DOHH2 (cell line): ENCODE data around the gene ANXA3.

Experiments
- EZH2phosphoT487 ChIP-seq: fragments of 200-600 bp; sonication (generic); IDR thresholded peaks from 2 replicates; pipeline ENCODE4 v1.6.1; 2017; ENCODE audit warnings: borderline replicate concordance, mild to moderate bottlenecking, antibody characterized with exemption, low read length, moderate library complexity, mixed read lengths
- TF ChIP-seq, protein P1 (sequence below): fragments of 200-600 bp; sonication (generic); IDR thresholded peaks from one replicate; pipeline ENCODE4 v1.5.1; 2014; ENCODE audit warnings: antibody characterized with exemption, mild to moderate bottlenecking, low read depth, low read length; ENCODE audit not compliant: poor library complexity, severe bottlenecking

GRCh38 chr4:78527555-78527954 lies 24.0 kb upstream of the ANXA3 start:
- TF ChIP-seq, protein P1, sequence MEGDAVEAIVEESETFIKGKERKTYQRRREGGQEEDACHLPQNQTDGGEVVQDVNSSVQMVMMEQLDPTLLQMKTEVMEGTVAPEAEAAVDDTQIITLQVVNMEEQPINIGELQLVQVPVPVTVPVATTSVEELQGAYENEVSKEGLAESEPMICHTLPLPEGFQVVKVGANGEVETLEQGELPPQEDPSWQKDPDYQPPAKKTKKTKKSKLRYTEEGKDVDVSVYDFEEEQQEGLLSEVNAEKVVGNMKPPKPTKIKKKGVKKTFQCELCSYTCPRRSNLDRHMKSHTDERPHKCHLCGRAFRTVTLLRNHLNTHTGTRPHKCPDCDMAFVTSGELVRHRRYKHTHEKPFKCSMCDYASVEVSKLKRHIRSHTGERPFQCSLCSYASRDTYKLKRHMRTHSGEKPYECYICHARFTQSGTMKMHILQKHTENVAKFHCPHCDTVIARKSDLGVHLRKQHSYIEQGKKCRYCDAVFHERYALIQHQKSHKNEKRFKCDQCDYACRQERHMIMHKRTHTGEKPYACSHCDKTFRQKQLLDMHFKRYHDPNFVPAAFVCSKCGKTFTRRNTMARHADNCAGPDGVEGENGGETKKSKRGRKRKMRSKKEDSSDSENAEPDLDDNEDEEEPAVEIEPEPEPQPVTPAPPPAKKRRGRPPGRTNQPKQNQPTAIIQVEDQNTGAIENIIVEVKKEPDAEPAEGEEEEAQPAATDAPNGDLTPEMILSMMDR, result no peak
- TF ChIP-seq EZH2phosphoT487, result no peak
